Brain microvascular endothelial cell (primary cell): ENCODE data around the gene CHST12.

ENCODE experiments used
- DNase-seq: peaks from one replicate; pipeline ENCODE4 v3.0.0-alpha.2; 2020
- H3K27ac ChIP-seq: fragments of 250-450 bp; sonication (Bioruptor Pico); 2 replicates; pipeline ENCODE4 v1.5.1; 2020; ENCODE audit warnings: mild to moderate bottlenecking, moderate library complexity
- H3K27me3 ChIP-seq: fragments of 250-450 bp; sonication (Bioruptor Pico); replicated peaks from 2 replicates; pipeline ENCODE4 v1.5.1; 2020; ENCODE audit warnings: mild to moderate bottlenecking
- H3K36me3 ChIP-seq: fragments of 250-450 bp; sonication (Bioruptor Pico); replicated peaks from 2 replicates; pipeline ENCODE4 v1.5.1; 2020; ENCODE audit warnings: mild to moderate bottlenecking
- H3K4me3 ChIP-seq: 2 replicates; pipeline ENCODE4 v1.5.1; 2011; ENCODE audit warnings: low read depth, mild to moderate bottlenecking, control low read depth, low read length, moderate library complexity
- CTCF ChIP-seq: IDR thresholded peaks from 2 replicates; pipeline ENCODE4 v1.5.1; 2011; ENCODE audit warnings: low read depth, mild to moderate bottlenecking, moderate library complexity, low read length, control low read depth, inconsistent platforms; ENCODE audit errors: missing control alignments
- in situ Hi-C: cut with HindIII; loops from 2 replicates; pipeline ENCODE4 v1.10.0; 2017; ENCODE audit warnings: low sequenced_read_pairs, low pct_ligation_motif_present

The CHST12 gene

GRCh38 chr7:2369139-2369538 is 34.3 kb upstream of the CHST12 start:
- in situ Hi-C loops, result no loop called here
- no peak for DNase-seq
- no peak for TF ChIP-seq CTCF
- Histone ChIP-seq H3K36me3 (peaks cover 96% of the 10 kb centered on the region), H3K27ac (no peak overlapping the region), H3K27me3 (no peaks in the 10 kb centered on the region), H3K4me3 (no peak overlapping the region)

GRCh38 chr7:2371329-2371728 is 32.1 kb upstream of the CHST12 start:
- Histone ChIP-seq H3K27me3 (no peaks in the 10 kb centered on the region), H3K27ac (no peak overlapping the region), H3K36me3 (peaks cover 98% of the 10 kb centered on the region), H3K4me3 (no peak overlapping the region)
- no peak for DNase-seq
- no peak for TF ChIP-seq CTCF
- in situ Hi-C loops, result no loop called here

- no peak overlapping the region for H3K27ac ChIP-seq
Measured at GRCh38 chr7:2372724-2373123, 30.7 kb upstream of the CHST12 start.

GRCh38 chr7:2373124-2373556 is 30.3 kb upstream of the CHST12 start:
- no peak overlapping the region for H3K27ac ChIP-seq
- no peak for DNase-seq

More at GRCh38 chr7:2372724-2373123, 30.7 kb upstream of the CHST12 start:
- no peak overlapping the region for H3K4me3 ChIP-seq
- H3K27me3 ChIP-seq, result no peaks in the 10 kb centered on the region
- peaks cover 94% of the 10 kb centered on the region for H3K36me3 ChIP-seq
- in situ Hi-C loops, result no loop called here
- DNase-seq, result no peak
- TF ChIP-seq CTCF, result no peak

GRCh38 chr7:2373646-2374045 is 29.8 kb upstream of the CHST12 start:
- in situ Hi-C loops, result no loop called here
- TF ChIP-seq CTCF, result no peak

More at GRCh38 chr7:2373124-2373556, 30.3 kb upstream of the CHST12 start:
- Histone ChIP-seq H3K27me3 (no peaks in the 10 kb centered on the region), H3K36me3 (peaks cover 90% of the 10 kb centered on the region), H3K4me3 (no peak overlapping the region)
- in situ Hi-C loops, result no loop called here
- TF ChIP-seq CTCF, result no peak

GRCh38 chr7:2374401-2374800 is 29.0 kb upstream of the CHST12 start:
- Histone ChIP-seq H3K27me3 (no peaks in the 10 kb centered on the region), H3K36me3 (peaks cover 87% of the 10 kb centered on the region), H3K4me3 (no peak overlapping the region), H3K27ac (no peak overlapping the region)
- TF ChIP-seq CTCF, result no peak
- DNase-seq, result no peak
- in situ Hi-C loops, result no loop called here

More at GRCh38 chr7:2373646-2374045, 29.8 kb upstream of the CHST12 start:
- Histone ChIP-seq H3K27me3 (no peaks in the 10 kb centered on the region), H3K27ac (no peak overlapping the region), H3K4me3 (no peak overlapping the region), H3K36me3 (peaks cover 87% of the 10 kb centered on the region)
- no peak for DNase-seq
